HCT116 (cell line): ENCODE results near the gene E4F1. TPM values are rescaled to one million over a fixed set of nuclear protein-coding genes. Genes with fewer than 3 reads are reported as not detected.

ENCODE experiments used
- ATAC-seq: fragments of 200-7000 bp; cut with Tn5 transposase; 2 replicates; pipeline ENCODE4 v1.9.1; 2020; ENCODE audit warnings: mild to moderate bottlenecking, moderate library complexity
- BruUV-seq: library from RNA; stranded (reverse); fragments of 400-500 nt; replicated peaks from 2 replicates; lab custom pipeline; 2021; lab: Mats Ljungman, UMichigan
- CTCF ChIA-PET: fragments of 300-600 bp; sonication (Branson Sonifier 250); formaldehyde crosslinking; loops from one replicate; lab custom pipeline; 2021; ENCODE audit warnings: antibody characterized with exemption; lab: Charles Lee
- POLR2A ChIA-PET: fragments of 300-600, 350-600 bp; sonication (Branson Sonifier 250); formaldehyde crosslinking; loops from one replicate; lab custom pipeline; 2021; ENCODE audit warnings: antibody characterized with exemption; lab: Charles Lee
- RAD21 ChIA-PET, 2 experiments: fragments of 300-600 bp; sonication (Branson Sonifier 250); formaldehyde crosslinking; loops; one replicate each; lab custom pipeline; 2023; ENCODE audit warnings: low total read pairs in 2 of 2; ENCODE audit not compliant: uncharacterized antibody in 2 of 2, unreplicated experiment in 2 of 2, low non-redundant PET in 1 of 2; lab: Charles Lee
- DNase-seq: peaks from one replicate; pipeline ENCODE4 v3.0.0-alpha.2; 2010; ENCODE audit warnings: low read depth, low spot score
- H2AFZ ChIP-seq: fragments of 200-600 bp; shearing (Covaris generic), sonication (generic); 2 replicates; pipeline ENCODE4 v1.6.1; 2017; ENCODE audit warnings: low read depth, mixed run types, mixed read lengths, antibody characterized with exemption, low read length; ENCODE audit not compliant: poor library complexity, severe bottlenecking
- H3K27ac ChIP-seq: 2 replicates; pipeline ENCODE4 v1.5.1; 2012; ENCODE audit warnings: low read depth, low read length
- H3K27me3 ChIP-seq: fragments of 200-600 bp; sonication (generic); 2 replicates; pipeline ENCODE4 v1.6.1; 2016; ENCODE audit warnings: mixed run types, low read length, mixed read lengths; ENCODE audit not compliant: insufficient read depth
- H3K36me3 ChIP-seq, 2 experiments: fragments of 200-500 bp in 1 of 2; fragments of 200-600 bp in 1 of 2; sonication (Bioruptor generic) in 1 of 2; sonication (generic) in 1 of 2; 2 replicates each; pipeline versions ENCODE4 v1.5.1 to v1.6.1; 2014 to 2016; ENCODE audit warnings: low read length in 2 of 2, inconsistent platforms in 1 of 2, mixed read lengths in 1 of 2, mixed run types in 1 of 2; ENCODE audit not compliant: insufficient read depth in 2 of 2, control insufficient read depth in 1 of 2
- H3K4me1 ChIP-seq, 2 experiments: fragments of 200-600 bp in 1 of 2; sonication (generic) in 1 of 2; 2 replicates each; pipeline versions ENCODE4 v1.5.1 to v1.6.1; 2012 to 2017; ENCODE audit warnings: low read length in 2 of 2, inconsistent platforms in 1 of 2, mild to moderate bottlenecking in 1 of 2, mixed read lengths in 1 of 2, mixed run types in 1 of 2, moderate library complexity in 1 of 2; ENCODE audit not compliant: insufficient read depth in 2 of 2, control insufficient read depth in 1 of 2
- H3K4me2 ChIP-seq: fragments of 200-600 bp; sonication (generic); 2 replicates; pipeline ENCODE4 v1.6.1; 2017; ENCODE audit warnings: mixed run types, low read length, mixed read lengths
- H3K4me3 ChIP-seq, 2 experiments: fragments of 200-600 bp in 1 of 2; sonication (generic) in 1 of 2; replicated peaks in 1 of 2; 2 replicates each; pipeline ENCODE4 v1.5.1; 2011 to 2016; ENCODE audit warnings: low read length in 2 of 2, control low read depth in 1 of 2, low read depth in 1 of 2, mild to moderate bottlenecking in 1 of 2, mixed read lengths in 1 of 2, mixed run types in 1 of 2
- H3K79me2 ChIP-seq: fragments of 200-600 bp; sonication (generic); 2 replicates; pipeline ENCODE4 v1.6.1; 2017; ENCODE audit warnings: mild to moderate bottlenecking, mixed run types, low read length, moderate library complexity, mixed read lengths; ENCODE audit not compliant: insufficient read depth
- H3K9ac ChIP-seq: fragments of 200-600 bp; sonication (generic); 2 replicates; pipeline ENCODE4 v1.6.1; 2016; ENCODE audit warnings: low read length, mixed read lengths
- H3K9me2 ChIP-seq: fragments of 200-600 bp; sonication (generic), shearing (Covaris generic); 2 replicates; pipeline ENCODE4 v1.6.1; 2017; ENCODE audit warnings: mixed run types, mild to moderate bottlenecking, moderate library complexity; ENCODE audit not compliant: insufficient read depth
- H3K9me3 ChIP-seq, 2 experiments: fragments of 200-500 bp in 1 of 2; fragments of 200-600 bp in 1 of 2; sonication (Bioruptor generic) in 1 of 2; sonication (generic) in 1 of 2; 2 replicates each; pipeline ENCODE4 v1.6.1; 2014 to 2017; ENCODE audit warnings: low read length in 2 of 2, mixed read lengths in 2 of 2, inconsistent platforms in 1 of 2, low read depth in 1 of 2, mild to moderate bottlenecking in 1 of 2, mixed run types in 1 of 2, moderate library complexity in 1 of 2; ENCODE audit not compliant: control insufficient read depth in 1 of 2, insufficient read depth in 1 of 2
- H4K20me1 ChIP-seq: fragments of 200-600 bp; sonication (generic), shearing (Covaris generic); 2 replicates; pipeline ENCODE4 v1.6.1; 2017; ENCODE audit warnings: mixed run types, mild to moderate bottlenecking, moderate library complexity; ENCODE audit not compliant: insufficient read depth
- ATF3 ChIP-seq: IDR thresholded peaks from 2 replicates; pipeline ENCODE4 v1.6.1; 2012
- EGR1 ChIP-seq: IDR thresholded peaks from 2 replicates; pipeline ENCODE4 v1.6.1; 2012; ENCODE audit warnings: low read depth
- EZH2phosphoT487 ChIP-seq: fragments of 200-600 bp; IDR thresholded peaks from 2 replicates; pipeline ENCODE4 v1.6.1; 2018; ENCODE audit warnings: antibody characterized with exemption, borderline replicate concordance
- JUND ChIP-seq: IDR thresholded peaks from 2 replicates; pipeline ENCODE4 v1.6.1; 2012
- REST ChIP-seq: IDR thresholded peaks from 2 replicates; pipeline ENCODE4 v1.6.1; 2012; ENCODE audit warnings: low read depth
- SIN3A ChIP-seq: IDR thresholded peaks from 2 replicates; pipeline ENCODE4 v1.6.1; 2012; ENCODE audit warnings: low read depth
- SRF ChIP-seq: IDR thresholded peaks from 2 replicates; pipeline ENCODE4 v1.6.1; 2012; ENCODE audit warnings: low read depth
- TCF7L2 ChIP-seq: IDR thresholded peaks from 2 replicates; pipeline ENCODE4 v1.7.0; 2011; ENCODE audit warnings: borderline replicate concordance, inconsistent platforms; ENCODE audit not compliant: insufficient read depth, insufficient read length; ENCODE audit errors: extremely low read depth
- YY1 ChIP-seq: IDR thresholded peaks from 2 replicates; pipeline ENCODE4 v1.6.1; 2011; ENCODE audit warnings: low read length, low read depth, moderate library complexity, mild to moderate bottlenecking; ENCODE audit not compliant: insufficient replicate concordance; ENCODE audit errors: extremely low read depth
- ZBTB33 ChIP-seq: IDR thresholded peaks from 2 replicates; pipeline ENCODE4 v1.6.1; 2011; ENCODE audit warnings: mild to moderate bottlenecking, low read length, moderate library complexity; ENCODE audit not compliant: insufficient replicate concordance; ENCODE audit errors: extremely low read depth
- ZFX ChIP-seq: fragments of 450-650 bp; IDR thresholded peaks from 2 replicates; pipeline ENCODE4 v1.6.1; 2017
- intact Hi-C: fragments of 100-400 bp; cut with micrococcal nuclease; formaldehyde crosslinking; loops from 2 replicates; pipeline ENCODE4 v1.10.0; 2022
- total RNA-seq: library from RNA; stranded (reverse); gene quantifications from one replicate; pipeline ENCODE4 v1.2.1, GENCODE V29; 2021; ENCODE audit not compliant: unreplicated experiment

Gene E4F1
- total RNA-seq, 1 experiment from 2014 or later: 40.7 TPM

GRCh38 chr16:2232094-2232990 is 9.0 kb downstream of the E4F1 start (continued):
- TF ChIP-seq JUND (no peak), SRF (no peak), EZH2phosphoT487 (no peak), REST (no peak), SIN3A (no peak)

GRCh38 chr16:2233046-2233775 is 9.8 kb downstream of the E4F1 start:
- H3K27me3 ChIP-seq: no peaks in the 10 kb centered on the region
- DNase-seq: no peak
- H3K9me3 ChIP-seq: no peaks in the 10 kb centered on the region
- peaks cover 0 to 8% of the 10 kb centered on the region in 2 experiments; a peak in 2 of 4 replicates for H3K4me1 ChIP-seq
- CTCF ChIA-PET: no interaction called here
- peaks cover 18% of the 10 kb centered on the region; the same call in 1 of the 2 replicates for H3K79me2 ChIP-seq
- H3K4me2 ChIP-seq: no peak overlapping the region
- BruUV-seq: no TSS peak
- no peak for TF ChIP-seq YY1
- no peak for TF ChIP-seq EGR1
- TF ChIP-seq ATF3: no peak
- no peak for TF ChIP-seq ZFX
- TF ChIP-seq ZBTB33: no peak
- no peak for TF ChIP-seq REST
- no peak for TF ChIP-seq TCF7L2
- no peak overlapping the region for H2AFZ ChIP-seq
- no peak overlapping the region; the same call in 1 of the 2 replicates for H3K27ac ChIP-seq
- intact Hi-C loops: no loop called here
- H3K36me3 ChIP-seq: peaks cover 9 to 19% of the 10 kb centered on the region in 2 experiments; a peak in 3 of 4 replicates
- H3K4me3 ChIP-seq: no peak overlapping the region
- no peak overlapping the region for H3K9ac ChIP-seq
- RAD21 ChIA-PET: no interaction called here
- H3K9me2 ChIP-seq: no peaks in the 10 kb centered on the region
- ATAC-seq: no peak
- H4K20me1 ChIP-seq: no peaks in the 10 kb centered on the region
- POLR2A ChIA-PET: no interaction called here
